ENCODE results near the gene DZIP1L.

DNA sequence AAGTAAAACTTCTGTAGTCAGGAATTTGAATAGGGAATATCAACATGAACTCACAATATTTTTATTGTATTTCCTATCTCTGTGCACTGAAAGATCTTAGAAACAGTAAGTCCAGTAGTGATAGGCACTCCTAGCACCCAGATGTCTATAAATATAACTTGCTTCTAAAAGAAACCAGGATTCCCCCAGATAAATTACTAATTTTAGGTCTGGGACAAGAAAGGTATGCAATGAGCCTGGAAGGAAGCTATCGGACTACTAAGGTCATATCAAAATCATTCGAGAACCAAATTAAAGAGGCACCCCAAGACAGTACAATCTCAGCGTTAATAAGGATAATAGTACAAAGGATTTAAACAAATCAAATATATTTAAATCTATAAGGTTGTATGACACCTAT is 58.0 kb downstream of the DZIP1L start:
- TF ChIP-seq, protein P1, sequence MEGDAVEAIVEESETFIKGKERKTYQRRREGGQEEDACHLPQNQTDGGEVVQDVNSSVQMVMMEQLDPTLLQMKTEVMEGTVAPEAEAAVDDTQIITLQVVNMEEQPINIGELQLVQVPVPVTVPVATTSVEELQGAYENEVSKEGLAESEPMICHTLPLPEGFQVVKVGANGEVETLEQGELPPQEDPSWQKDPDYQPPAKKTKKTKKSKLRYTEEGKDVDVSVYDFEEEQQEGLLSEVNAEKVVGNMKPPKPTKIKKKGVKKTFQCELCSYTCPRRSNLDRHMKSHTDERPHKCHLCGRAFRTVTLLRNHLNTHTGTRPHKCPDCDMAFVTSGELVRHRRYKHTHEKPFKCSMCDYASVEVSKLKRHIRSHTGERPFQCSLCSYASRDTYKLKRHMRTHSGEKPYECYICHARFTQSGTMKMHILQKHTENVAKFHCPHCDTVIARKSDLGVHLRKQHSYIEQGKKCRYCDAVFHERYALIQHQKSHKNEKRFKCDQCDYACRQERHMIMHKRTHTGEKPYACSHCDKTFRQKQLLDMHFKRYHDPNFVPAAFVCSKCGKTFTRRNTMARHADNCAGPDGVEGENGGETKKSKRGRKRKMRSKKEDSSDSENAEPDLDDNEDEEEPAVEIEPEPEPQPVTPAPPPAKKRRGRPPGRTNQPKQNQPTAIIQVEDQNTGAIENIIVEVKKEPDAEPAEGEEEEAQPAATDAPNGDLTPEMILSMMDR (IDR thresholded peaks at IDR 0.05), result no peak
- no peak for TF ChIP-seq POLR2A (IDR thresholded peaks at IDR 0.05)
